NCI-H2171 treated with DMSO at 0.1 percent for 48 hours (cell line): Measurements from ENCODE around the gene FAM83G.
"Not testable (repeated sequence)": the region's sequence is repeated elsewhere in the genome, so short reads cannot be mapped to it uniquely, and the experiment has no call there.

Experiments
- DNase-seq: peaks from one replicate; lab custom pipeline; 2025; lab: John Stamatoyannopoulos, UW

Gene FAM83G

GRCh38 chr17:18968945-18969887 is 35.3 kb downstream of the FAM83G start:
- DNase-seq = no peak

- DNase-seq = no peak
These were observed 36.2 kb downstream of the FAM83G start for GRCh38 chr17:18968345-18968744.

GRCh38 chr17:18967916-18968315 is 36.6 kb downstream of the FAM83G start:
- peak; percentile 31 for DNase-seq

GRCh38 chr17:18966831-18967624 is 37.5 kb downstream of the FAM83G start:
- DNase-seq = peak; percentile 88

- DNase-seq = no peak
These were observed 38.9 kb downstream of the FAM83G start for GRCh38 chr17:18965530-18966236.

- DNase-seq = no peak
These were observed 40.0 kb downstream of the FAM83G start for GRCh38 chr17:18964550-18964949.

GRCh38 chr17:18964018-18964351 is 40.6 kb downstream of the FAM83G start:
- DNase-seq = no peak

- no peak for DNase-seq
These were observed 41.2 kb downstream of the FAM83G start for GRCh38 chr17:18963126-18964017.

- DNase-seq = no peak
These were observed 42.1 kb downstream of the FAM83G start for GRCh38 chr17:18962494-18962815.

- DNase-seq = no peak
These were observed 42.7 kb downstream of the FAM83G start for GRCh38 chr17:18961634-18962493.

GRCh38 chr17:18960803-18961511 is 43.6 kb downstream of the FAM83G start:
- peak; percentile 54 for DNase-seq

- no peak for DNase-seq
These were observed 44.3 kb downstream of the FAM83G start for GRCh38 chr17:18960241-18960665.

GRCh38 chr17:18959845-18960240 is 44.7 kb downstream of the FAM83G start:
- no peak for DNase-seq

- no peak for DNase-seq
These were observed 45.3 kb downstream of the FAM83G start for GRCh38 chr17:18959071-18959844.

- no peak for DNase-seq
These were observed 46.0 kb downstream of the FAM83G start for GRCh38 chr17:18958611-18959010.

- no peak for DNase-seq
These were observed 46.7 kb downstream of the FAM83G start for GRCh38 chr17:18957831-18958230.

- no peak for DNase-seq
These were observed 48.0 kb downstream of the FAM83G start for GRCh38 chr17:18956581-18956980.

- DNase-seq = not testable (repeated sequence)
These were observed 48.5 kb downstream of the FAM83G start for GRCh38 chr17:18956021-18956420.

- DNase-seq = no peak
These were observed 49.6 kb downstream of the FAM83G start for GRCh38 chr17:18955009-18955408.
